GM15510 (cell line): ENCODE measurements around the gene RNF180.

Experiments
- POLR2A ChIP-seq: IDR thresholded peaks from 3 replicates; pipeline ENCODE4 v1.6.1; 2011; ENCODE audit warnings: borderline replicate concordance; ENCODE audit not compliant: insufficient read length; ENCODE audit errors: extremely low read depth

RNF180 gene

GRCh38 chr5:64165500-64166200, at the start of gene RNF180:
Gene RNF180 (plus strand): TSS chr5:64165843. CDS start chr5:64200808, 34,965 bp downstream.
- no peak for TF ChIP-seq POLR2A

- no peak for TF ChIP-seq POLR2A
Measured at GRCh38 chr5:64125521-64125920, 40.1 kb upstream of the RNF180 start.

GRCh38 chr5:64126202-64126741, 39.4 kb upstream of the RNF180 start:
- no peak for TF ChIP-seq POLR2A

GRCh38 chr5:64140018-64140417, 25.6 kb upstream of the RNF180 start:
- TF ChIP-seq POLR2A = no peak

- TF ChIP-seq POLR2A = no peak
Measured at GRCh38 chr5:64144425-64145215, 21.0 kb upstream of the RNF180 start.

- TF ChIP-seq POLR2A = no peak
Measured at GRCh38 chr5:64145216-64145895, 20.3 kb upstream of the RNF180 start.

GRCh38 chr5:64147379-64147778, 18.3 kb upstream of the RNF180 start:
- TF ChIP-seq POLR2A = no peak

- TF ChIP-seq POLR2A = no peak
Measured at GRCh38 chr5:64147849-64148441, 17.7 kb upstream of the RNF180 start.

GRCh38 chr5:64149268-64149667, 16.4 kb upstream of the RNF180 start:
- no peak for TF ChIP-seq POLR2A

- no peak for TF ChIP-seq POLR2A
Measured at GRCh38 chr5:64149857-64150521, 15.7 kb upstream of the RNF180 start.

- TF ChIP-seq POLR2A = no peak
Measured at GRCh38 chr5:64156261-64156660, 9.4 kb upstream of the RNF180 start.

- TF ChIP-seq POLR2A = no peak
Measured at GRCh38 chr5:64158827-64159226, 6.8 kb upstream of the RNF180 start.

GRCh38 chr5:64160201-64160600, 5.4 kb upstream of the RNF180 start:
- no peak for TF ChIP-seq POLR2A

GRCh38 chr5:64161420-64161819, 4.2 kb upstream of the RNF180 start:
- no peak for TF ChIP-seq POLR2A
